GM12801 (cell line): Measurements from ENCODE around the gene MMADHC.

Source experiments
- CTCF ChIP-seq: IDR thresholded peaks from one replicate; pipeline ENCODE4 v1.5.1; 2011; ENCODE audit warnings: control low read depth; ENCODE audit not compliant: insufficient read length; ENCODE audit errors: extremely low read depth

MMADHC gene

GRCh38 chr2:149575277-149575676 lies 12.3 kb downstream of the MMADHC start:
- no peak for TF ChIP-seq CTCF

- TF ChIP-seq CTCF: no peak
These were observed 13.8 kb downstream of the MMADHC start for GRCh38 chr2:149573760-149574159.

- TF ChIP-seq CTCF: no peak
These were observed 15.2 kb downstream of the MMADHC start for GRCh38 chr2:149572102-149572953.

- no peak for TF ChIP-seq CTCF
These were observed 19.4 kb downstream of the MMADHC start for GRCh38 chr2:149568138-149568537.

GRCh38 chr2:149566652-149567051 lies 20.9 kb downstream of the MMADHC start:
- TF ChIP-seq CTCF: no peak

- TF ChIP-seq CTCF: no peak
These were observed 22.6 kb downstream of the MMADHC start for GRCh38 chr2:149564983-149565382.

GRCh38 chr2:149564097-149564496 lies 23.5 kb downstream of the MMADHC start:
- no peak for TF ChIP-seq CTCF

GRCh38 chr2:149562324-149562723 lies 25.3 kb downstream of the MMADHC start:
- no peak for TF ChIP-seq CTCF
